ENCODE measurements around the gene PLA2G2F.

GRCh38 chr1:20188455-20188817 is 49.3 kb downstream of the PLA2G2F start:
- no peak for TF ChIP-seq CTCF (IDR thresholded peaks at IDR 0.05)
- TF ChIP-seq POLR2A (IDR thresholded peaks at IDR 0.05) = no peak
- no peak for TF ChIP-seq POLR2AphosphoS5 (IDR thresholded peaks at IDR 0.05; ENCODE audit: insufficient read depth in 1 of 2, low read depth in 1 of 2)

Data from vagina (tissue), 2 donors.